GM19043 (cell line): ENCODE measurements around the gene OPCML.

ENCODE experiments used
- ATAC-seq: cut with Tn5 transposase; IDR thresholded peaks from one replicate; pipeline ENCODE4 v1.9.1; 2021; ENCODE audit warnings: low read depth; ENCODE audit not compliant: unreplicated experiment

OPCML gene

GRCh38 chr11:133154076-133154475 lies 378.2 kb downstream of the OPCML start:
- ATAC-seq = no peak

GRCh38 chr11:133153031-133153430 lies 379.3 kb downstream of the OPCML start:
- ATAC-seq = no peak

DNA sequence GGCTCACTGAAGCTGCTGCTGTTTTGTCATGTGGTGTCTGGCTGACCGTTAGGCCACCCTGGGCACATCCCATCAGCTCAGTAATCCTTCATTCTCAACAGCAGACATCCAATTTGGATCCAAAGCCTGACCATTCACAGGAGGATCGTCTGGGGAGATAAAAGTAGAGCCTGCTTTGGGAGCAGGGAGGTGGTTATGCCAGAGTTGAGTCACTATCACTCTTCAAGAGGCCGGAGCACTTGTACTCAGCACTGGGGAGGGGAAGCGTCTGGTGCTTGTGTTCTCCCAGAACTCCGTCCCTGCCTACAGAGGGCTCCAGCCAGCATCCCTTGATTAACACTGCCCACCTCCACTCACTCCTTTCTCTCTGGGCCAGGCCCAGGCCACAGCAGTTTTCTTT lies 382.6 kb downstream of the OPCML start:
- no peak for ATAC-seq

DNA sequence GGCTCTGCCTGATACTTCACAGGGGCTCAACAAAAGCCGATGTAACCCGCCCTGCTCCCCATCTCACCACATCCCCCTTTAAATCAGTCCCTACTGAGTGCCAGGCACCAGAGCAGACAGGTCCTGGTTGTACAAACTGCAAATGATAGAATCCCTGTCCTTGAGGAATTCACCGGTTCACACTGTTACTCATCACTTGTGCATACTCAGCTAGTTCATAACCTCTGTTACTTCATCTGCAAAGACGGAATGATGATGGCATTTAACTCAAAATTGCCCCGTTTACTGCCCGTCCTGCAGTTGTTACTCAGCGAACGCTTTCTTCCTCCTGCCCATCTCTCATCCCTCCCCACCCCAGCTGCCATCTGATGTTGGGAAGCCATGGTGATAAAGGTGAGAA lies 384.7 kb downstream of the OPCML start:
- no peak for ATAC-seq

GRCh38 chr11:133146697-133147306 lies 385.5 kb downstream of the OPCML start:
- no peak for ATAC-seq

- ATAC-seq = no peak
Observed at GRCh38 chr11:133137939-133138338, 394.4 kb downstream of the OPCML start.

DNA sequence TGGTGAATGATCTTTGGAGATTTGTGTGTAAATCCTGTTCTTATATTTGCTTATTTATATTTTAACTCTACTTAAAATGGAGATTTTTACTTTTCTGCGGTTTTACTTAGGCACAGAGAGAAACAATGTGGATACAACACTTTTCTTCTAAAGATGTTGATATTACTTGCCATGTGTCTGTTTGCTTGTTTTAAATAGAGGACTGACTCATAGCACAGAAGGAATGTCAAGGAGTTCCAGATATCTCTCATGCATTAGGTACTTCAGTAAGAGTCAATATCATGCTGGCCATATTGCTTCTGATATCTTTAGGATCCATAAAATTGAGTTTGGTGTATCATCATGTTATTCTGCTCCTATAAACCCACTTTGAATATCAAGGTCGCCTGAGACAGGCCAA lies 395.0 kb downstream of the OPCML start:
- ATAC-seq = no peak

DNA sequence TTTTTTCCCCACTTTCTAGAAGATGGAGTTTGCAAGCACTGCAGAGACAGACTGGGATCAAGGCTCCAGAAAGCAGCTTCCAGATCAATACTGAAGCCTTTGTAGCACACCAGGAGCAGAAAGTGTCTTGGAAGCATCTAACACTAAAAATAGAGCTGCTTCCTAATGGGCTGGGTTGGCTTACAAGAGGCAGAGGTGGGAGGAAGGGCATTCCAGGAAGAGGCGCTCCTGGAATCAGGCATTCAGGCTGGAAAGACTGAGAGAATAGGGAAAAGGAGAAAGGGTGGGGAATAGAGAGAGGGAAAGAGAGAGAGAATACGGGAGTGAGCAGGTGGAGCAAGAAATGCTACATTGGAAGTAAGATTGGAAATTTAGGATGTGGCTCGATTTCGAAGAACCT lies 395.9 kb downstream of the OPCML start:
- ATAC-seq = no peak

DNA sequence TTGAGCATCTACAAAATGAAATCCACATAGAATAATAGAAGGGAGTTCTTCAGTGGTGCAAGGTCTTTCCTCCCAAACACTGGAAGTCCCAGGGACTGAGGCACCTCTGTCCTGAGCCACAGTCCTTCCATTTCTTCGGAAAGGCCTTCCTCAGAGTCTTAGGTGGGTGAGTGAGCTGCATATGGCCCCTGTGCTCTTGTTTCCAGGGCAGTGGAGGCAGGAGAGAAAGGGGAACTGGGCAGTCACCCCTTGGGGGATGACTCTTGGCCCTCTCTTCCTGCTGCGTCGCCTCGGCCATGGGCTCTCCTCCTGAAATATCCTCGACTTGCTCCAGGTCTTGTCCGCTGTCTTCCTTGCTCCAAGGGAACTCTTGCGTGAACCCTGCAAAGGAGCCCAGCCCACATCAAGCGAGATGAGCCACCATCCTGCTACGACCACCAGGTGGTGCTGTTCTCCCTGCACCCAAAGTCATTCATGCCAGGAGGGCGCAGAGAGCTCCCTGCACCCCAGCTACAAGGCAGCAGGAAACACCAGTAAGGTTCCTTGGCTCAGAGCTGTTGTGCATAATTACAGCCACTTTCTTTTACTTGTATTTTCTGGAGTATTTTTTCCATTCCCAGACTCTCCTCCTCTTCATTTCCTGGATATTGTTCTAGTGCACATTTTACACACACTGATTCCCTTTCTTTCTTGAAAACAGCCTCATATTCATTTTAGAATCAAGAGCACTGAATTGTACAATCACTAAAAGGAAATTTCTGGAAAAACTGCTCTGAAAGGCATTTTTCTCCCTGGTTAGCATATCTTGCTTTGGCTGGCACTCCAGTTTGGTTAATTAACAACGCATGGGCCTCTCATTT lies 397.8 kb downstream of the OPCML start:
- peak; percentile 99 for ATAC-seq

- no peak for ATAC-seq
Observed at GRCh38 chr11:133133606-133134005, 398.7 kb downstream of the OPCML start.

- ATAC-seq = no peak
Observed at GRCh38 chr11:133133050-133133449, 399.3 kb downstream of the OPCML start.

DNA sequence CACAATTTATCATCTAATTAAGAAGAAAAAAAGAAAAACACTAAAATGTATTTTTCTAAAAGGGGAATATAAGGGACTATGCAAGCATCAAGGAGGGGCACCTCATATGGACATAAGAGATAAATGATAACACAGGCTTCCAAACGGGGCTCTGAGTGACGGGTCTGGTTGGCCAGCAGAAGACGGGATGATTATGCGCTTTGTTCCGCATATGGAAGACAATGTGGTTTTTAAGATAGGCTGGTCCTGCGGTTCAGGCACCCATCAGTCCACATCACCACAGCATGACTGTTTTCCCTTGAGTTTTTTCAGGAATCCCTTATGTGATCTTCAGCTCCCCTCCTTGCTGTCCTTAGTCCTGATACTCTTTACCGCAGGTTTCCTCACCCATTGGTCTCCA lies 404.6 kb downstream of the OPCML start:
- no peak for ATAC-seq

DNA sequence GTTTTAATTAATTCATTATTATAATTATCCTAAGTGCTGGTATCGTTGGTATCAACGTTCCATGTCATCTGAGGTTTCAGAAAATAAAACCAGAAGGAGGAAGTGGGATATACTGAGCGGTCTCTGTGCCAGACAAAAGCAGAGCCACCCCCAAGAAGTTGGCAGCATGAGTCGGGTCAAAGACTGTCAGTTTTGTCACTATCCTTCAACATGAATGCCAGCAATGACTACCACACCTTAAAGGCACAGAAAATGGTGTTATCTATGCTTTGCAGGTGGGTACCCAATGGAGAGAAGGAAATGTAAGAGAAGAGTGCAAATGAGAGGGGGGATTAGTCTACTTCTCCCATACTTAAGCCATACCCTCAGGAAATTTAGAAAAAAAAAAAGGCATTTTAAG lies 408.5 kb downstream of the OPCML start:
- no peak for ATAC-seq

DNA sequence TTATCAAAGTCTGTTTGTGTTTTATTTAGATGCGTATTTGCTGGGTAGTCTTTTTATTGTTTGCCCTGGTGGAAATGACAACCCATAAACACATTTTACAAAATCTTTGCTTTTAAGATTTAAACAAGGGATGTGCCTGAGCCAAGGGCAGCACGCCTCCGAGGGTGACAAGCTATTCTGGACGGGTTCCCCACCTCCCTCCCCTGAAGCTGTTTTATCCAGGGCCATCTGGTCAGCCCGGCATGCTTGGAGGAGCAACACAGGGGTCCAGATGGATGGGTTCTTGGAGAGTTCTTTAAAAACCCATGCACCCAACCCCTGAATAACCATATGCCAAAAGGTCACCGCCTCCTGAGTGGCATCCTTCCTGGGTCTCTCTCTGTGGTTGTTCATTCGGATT lies 408.9 kb downstream of the OPCML start:
- ATAC-seq = no peak

DNA sequence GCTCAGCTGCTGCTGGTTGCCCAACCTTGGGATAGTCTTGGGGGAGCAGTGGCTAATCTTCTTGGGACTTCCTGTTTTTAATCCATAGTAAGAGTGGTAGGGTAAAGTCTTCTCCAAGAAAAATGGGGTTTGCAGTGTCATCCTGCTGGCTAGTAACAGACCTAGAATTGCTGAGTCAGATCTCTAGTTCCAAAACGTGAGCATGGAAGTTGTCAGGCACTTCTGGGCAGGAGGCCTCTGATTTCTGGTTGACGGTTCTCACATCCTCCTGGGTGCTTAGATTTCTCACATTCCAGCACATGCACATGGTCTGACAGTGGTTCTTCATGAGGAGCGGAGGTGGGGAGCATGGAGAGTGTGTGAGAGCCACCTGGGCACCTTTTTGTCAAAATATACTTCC lies 410.0 kb downstream of the OPCML start:
- no peak for ATAC-seq

GRCh38 chr11:133118563-133119268 lies 413.6 kb downstream of the OPCML start:
- ATAC-seq = no peak

DNA sequence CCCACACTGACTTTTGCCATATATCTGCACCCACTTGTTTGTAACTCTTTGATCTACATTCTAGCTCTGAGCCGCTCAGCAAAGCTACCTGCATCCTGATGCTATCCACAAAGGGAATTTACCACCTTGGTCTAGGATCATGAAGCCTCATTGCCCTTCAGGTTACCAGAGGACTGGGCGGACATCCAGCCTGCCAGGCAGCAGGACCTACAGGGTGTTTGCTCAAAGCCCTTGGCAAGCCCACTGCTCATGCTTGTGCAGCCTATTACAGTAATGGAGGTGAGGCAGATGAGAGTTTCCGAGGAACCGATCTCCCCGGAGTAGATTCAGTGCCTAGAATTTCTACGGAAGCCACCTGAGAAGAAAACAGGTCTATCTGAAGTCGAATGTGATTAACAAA lies 417.2 kb downstream of the OPCML start:
- no peak for ATAC-seq

GRCh38 chr11:133107763-133108162 lies 424.5 kb downstream of the OPCML start:
- no peak for ATAC-seq

DNA sequence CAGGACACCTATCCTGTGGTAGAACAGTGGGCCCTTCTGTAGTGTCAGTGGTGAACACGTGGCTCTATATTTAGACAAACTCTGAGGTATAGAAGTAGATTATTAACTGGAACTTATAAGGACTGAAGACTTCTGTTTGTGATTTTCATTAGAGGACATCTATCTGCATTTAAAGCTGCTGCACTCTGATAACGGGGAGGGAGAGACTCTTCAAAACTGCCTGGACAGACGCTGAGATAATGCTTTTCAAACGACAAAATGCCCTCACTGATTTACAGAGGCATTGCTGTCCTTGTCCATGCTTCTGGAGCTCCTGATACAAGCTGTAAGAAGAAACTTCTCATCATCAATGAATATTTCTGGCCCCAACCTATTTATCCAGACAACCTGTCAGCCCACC lies 425.2 kb downstream of the OPCML start:
- no peak for ATAC-seq

DNA sequence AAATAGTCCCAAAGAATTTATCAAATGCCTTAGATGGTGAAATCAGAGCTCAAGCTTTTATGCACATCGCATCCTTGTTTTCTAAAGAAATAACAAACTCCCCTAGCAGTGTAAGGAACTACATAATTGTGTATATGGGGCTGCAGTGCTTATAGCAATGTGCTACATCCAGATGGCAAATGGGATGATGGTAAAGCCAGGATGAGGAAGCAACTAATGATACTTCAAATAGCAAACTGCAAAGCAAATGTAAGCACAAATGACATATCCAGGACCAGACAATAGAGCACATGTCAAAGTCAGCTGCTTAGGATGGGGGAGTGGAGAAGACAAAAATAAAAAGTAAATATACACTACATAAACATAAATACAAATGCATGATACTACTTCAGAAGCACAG lies 425.9 kb downstream of the OPCML start:
- ATAC-seq = no peak

- ATAC-seq = no peak
Observed at GRCh38 chr11:133104009-133104744, 428.1 kb downstream of the OPCML start.
